Mesothelial cell of epicardium (in vitro differentiated cells): ENCODE measurements around the gene MOG. TPM values are rescaled to one million over a fixed set of nuclear protein-coding genes. Genes with fewer than 3 reads are reported as not detected.
A peak's percentile ranks its signal among the peaks of the same experiment; 100 is the strongest.

Experiments
- DNase-seq, 2 experiments: peaks; one replicate each; pipeline ENCODE4 v3.0.0; 2021; ENCODE audit warnings: low spot score in 2 of 2; ENCODE audit not compliant: unreplicated experiment in 2 of 2
- H3K27ac Mint-ChIP-seq: 2 replicates; pipeline ENCODE4 v1.8.0; 2021; ENCODE audit warnings: mixed read lengths
- H3K27me3 Mint-ChIP-seq: 2 replicates; pipeline ENCODE4 v1.8.0; 2021; ENCODE audit warnings: low read depth, mixed read lengths
- H3K36me3 Mint-ChIP-seq: 2 replicates; pipeline ENCODE4 v1.8.0; 2021; ENCODE audit warnings: mixed read lengths
- H3K4me1 Mint-ChIP-seq: 2 replicates; pipeline ENCODE4 v1.8.0; 2021; ENCODE audit warnings: mixed read lengths
- H3K4me3 Mint-ChIP-seq: 2 replicates; pipeline ENCODE4 v1.8.0; 2021; ENCODE audit warnings: mild to moderate bottlenecking, moderate library complexity, mixed read lengths
- H3K9me3 Mint-ChIP-seq: 2 replicates; pipeline ENCODE4 v1.8.0; 2021; ENCODE audit warnings: mixed read lengths
- CTCF ChIP-seq: fragments of 200-600 bp; sonication (generic); IDR thresholded peaks from one replicate; pipeline ENCODE4 v1.5.0; 2021; ENCODE audit warnings: antibody characterized with exemption; ENCODE audit not compliant: unreplicated experiment
- total RNA-seq: library from RNA; stranded (reverse); gene quantifications from 3 replicates; pipeline ENCODE4 v1.2.1, GENCODE V29; 2021

The MOG gene
- total RNA-seq, result 0.65 to 1.4 TPM (median 0.82 TPM) in 3 replicates

DNA sequence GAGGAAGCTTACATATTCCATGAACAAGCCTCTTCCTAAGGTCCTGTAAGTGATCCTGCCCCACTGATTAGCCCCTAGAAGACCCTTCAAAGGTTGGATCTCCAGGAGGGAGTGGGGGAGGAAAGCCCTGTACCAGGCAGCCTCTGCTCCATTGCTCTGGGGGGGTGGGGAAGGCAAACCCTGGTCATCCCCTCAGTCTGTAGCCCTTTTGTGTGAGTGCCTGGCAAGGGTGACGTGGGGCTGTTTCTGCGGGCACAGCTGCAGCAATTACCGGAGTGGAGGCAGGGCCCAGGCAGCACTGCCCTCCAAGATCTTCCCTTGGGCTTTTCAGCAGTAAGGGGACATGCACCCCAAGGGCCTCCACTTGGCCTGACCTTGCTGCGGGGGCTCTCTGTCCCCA is at the start of gene MOG:
Gene MOG, plus strand, starts transcription at position 295 of the 400 bp plus-strand sequence. CDS start 118 bp downstream, outside the sequence.
- H3K4me1 Mint-ChIP-seq, result peaks cover 20% of the 10 kb centered on the region
- TF ChIP-seq CTCF, result no peak
- peak within 1 kb of the TSS; percentile 43 for H3K27ac Mint-ChIP-seq
- no peaks in the 10 kb centered on the region for H3K36me3 Mint-ChIP-seq
- no peak within 1 kb of the TSS for H3K4me3 Mint-ChIP-seq
- H3K27me3 Mint-ChIP-seq, result peaks cover 15% of the 10 kb centered on the region
- no peak for DNase-seq
- H3K9me3 Mint-ChIP-seq, result no peaks in the 10 kb centered on the region

DNA sequence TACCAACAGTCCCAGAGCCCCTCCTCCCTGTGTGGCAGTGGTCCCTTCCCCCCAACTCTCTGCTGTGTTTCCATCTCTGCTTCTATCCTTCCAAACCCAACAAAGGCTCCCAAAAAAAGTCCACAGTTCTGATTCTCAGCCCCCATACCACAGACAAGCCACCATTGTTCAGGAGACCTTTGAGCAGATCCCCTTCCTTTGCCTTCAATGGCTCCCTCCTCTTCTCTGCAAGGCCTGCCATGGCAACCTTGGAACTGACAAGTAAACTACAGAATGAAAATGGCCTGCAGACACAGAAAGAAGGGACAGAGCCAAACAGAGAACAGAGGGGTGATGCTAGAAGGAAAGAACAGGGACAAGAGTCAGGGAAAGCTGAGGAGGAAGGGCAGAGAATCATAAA is 48.8 kb upstream of the MOG start:
- peaks cover 49% of the 10 kb centered on the region for H3K36me3 Mint-ChIP-seq
- no peak for TF ChIP-seq CTCF
- H3K27ac Mint-ChIP-seq, result no peak overlapping the region
- no peak overlapping the region for H3K4me3 Mint-ChIP-seq
- no peaks in the 10 kb centered on the region for H3K9me3 Mint-ChIP-seq
- DNase-seq, result no peak
- no peaks in the 10 kb centered on the region for H3K27me3 Mint-ChIP-seq
- H3K4me1 Mint-ChIP-seq, result peaks cover under 1% of the 10 kb centered on the region

DNA sequence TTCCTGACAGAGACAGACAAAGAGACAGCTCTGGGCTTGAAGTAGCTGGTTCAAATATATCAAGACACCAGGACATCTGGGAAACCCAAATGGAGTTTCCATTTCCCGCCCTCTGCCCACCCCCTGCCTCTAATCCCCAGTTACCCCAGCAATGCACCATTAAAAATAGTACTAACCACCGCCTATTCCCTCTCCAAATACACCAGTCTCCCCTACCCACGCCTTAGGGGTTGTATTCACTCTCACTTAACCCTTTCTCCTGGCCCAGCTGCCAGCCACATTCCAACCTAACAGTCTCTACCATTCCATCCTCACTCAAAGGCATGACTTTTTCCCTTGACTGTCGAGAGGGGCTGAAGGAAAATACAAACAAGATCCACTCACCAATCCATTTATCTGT is 46.4 kb upstream of the MOG start:
- Mint-ChIP-seq H3K9me3 (no peaks in the 10 kb centered on the region), H3K27ac (no peak overlapping the region), H3K27me3 (no peaks in the 10 kb centered on the region), H3K36me3 (peaks cover 43% of the 10 kb centered on the region), H3K4me3 (no peak overlapping the region), H3K4me1 (no peaks in the 10 kb centered on the region)
- DNase-seq, result no peak
- TF ChIP-seq CTCF, result no peak

DNA sequence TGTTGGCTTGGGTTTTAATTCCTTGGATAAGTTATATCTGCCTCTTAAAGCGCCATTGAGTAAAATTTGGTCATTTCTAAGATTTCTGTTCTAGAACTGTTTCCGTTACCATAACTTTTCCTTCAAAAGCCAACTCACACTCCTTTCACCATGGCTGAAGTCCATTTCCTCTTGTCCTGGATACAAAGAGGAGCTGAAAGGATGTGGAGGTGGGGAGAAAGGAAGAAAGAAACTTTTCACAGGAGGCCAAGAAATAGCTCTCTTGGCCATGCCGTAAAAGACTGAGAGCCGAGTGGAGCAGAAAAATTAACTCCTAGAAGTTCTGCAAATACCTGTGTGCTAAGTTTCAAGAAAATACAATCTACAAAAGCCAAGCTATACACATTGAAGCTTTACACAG is 45.5 kb upstream of the MOG start:
- Mint-ChIP-seq H3K4me3 (no peak overlapping the region), H3K4me1 (no peaks in the 10 kb centered on the region), H3K27ac (no peak overlapping the region), H3K9me3 (no peaks in the 10 kb centered on the region), H3K27me3 (no peaks in the 10 kb centered on the region), H3K36me3 (peaks cover 39% of the 10 kb centered on the region)
- no peak for TF ChIP-seq CTCF
- no peak for DNase-seq

- no peaks in the 10 kb centered on the region for H3K9me3 Mint-ChIP-seq
- no peaks in the 10 kb centered on the region for H3K27me3 Mint-ChIP-seq
- peaks cover 40% of the 10 kb centered on the region for H3K36me3 Mint-ChIP-seq
- H3K27ac Mint-ChIP-seq, result no peak overlapping the region
- no peak for DNase-seq
- no peak for TF ChIP-seq CTCF
- H3K4me1 Mint-ChIP-seq, result no peaks in the 10 kb centered on the region
- H3K4me3 Mint-ChIP-seq, result no peak overlapping the region
Measured at GRCh38 chr6:29617782-29618554, 38.9 kb upstream of the MOG start.
